ENCODE results near the gene ZNF213. TPM values are rescaled to one million over a fixed set of nuclear protein-coding genes. Genes with fewer than 3 reads are reported as not detected.

Gene ZNF213
- total RNA-seq, 1 donor from 2014 or later = 7.6 TPM

DNA sequence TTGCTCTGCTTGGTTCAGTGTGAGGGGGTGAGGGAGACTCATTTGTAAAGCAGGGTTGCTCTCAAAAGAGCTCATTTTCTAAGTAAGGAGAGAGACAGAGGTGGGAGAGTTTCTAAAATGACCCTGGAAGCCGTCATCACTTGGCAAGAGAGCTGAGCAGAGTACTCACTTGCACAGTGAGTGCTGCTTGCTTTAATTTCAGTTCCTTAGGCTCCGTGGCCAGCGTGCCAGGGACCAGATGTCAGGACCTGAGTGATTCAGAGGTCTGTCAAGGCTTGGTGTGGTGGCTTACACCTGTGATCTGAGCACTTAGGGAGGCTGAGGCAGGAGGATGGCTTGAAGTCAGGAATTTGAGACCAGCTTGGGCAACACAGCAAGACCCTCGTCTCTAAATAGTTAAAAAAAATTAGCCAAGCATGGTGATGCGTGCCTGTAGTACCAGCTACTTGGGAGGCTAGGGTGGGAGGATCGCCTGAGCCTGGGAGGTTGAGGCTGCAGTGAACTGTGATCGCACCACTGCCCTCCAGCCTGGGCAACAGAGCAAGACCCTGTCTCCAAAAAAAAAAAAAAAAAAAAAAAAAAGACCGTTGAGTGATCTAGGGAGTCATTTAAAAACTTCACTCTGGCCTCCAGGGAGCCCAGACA is 11.8 kb upstream of the ZNF213 start:
- H3K9me3 ChIP-seq = no peaks in the 10 kb centered on the region
- no peak overlapping the region for H3K27ac ChIP-seq
- peaks cover 0 to 22% of the 10 kb centered on the region in 2 donors for H3K36me3 ChIP-seq
- intact Hi-C loops (cut with DNase I) = no loop called here
- H3K27me3 ChIP-seq = no peaks in the 10 kb centered on the region
- DNase-seq (ENCODE audit: extremely low spot score in 2 of 2) = no peak
- no peak overlapping the region for H3K4me3 ChIP-seq
- TF ChIP-seq POLR2AphosphoS5 (IDR thresholded peaks at IDR 0.05; ENCODE audit: insufficient read depth in 1 of 2, low read depth in 1 of 2) = no peak
- TF ChIP-seq POLR2A (IDR thresholded peaks at IDR 0.05) = no peak
- TF ChIP-seq, protein P1, sequence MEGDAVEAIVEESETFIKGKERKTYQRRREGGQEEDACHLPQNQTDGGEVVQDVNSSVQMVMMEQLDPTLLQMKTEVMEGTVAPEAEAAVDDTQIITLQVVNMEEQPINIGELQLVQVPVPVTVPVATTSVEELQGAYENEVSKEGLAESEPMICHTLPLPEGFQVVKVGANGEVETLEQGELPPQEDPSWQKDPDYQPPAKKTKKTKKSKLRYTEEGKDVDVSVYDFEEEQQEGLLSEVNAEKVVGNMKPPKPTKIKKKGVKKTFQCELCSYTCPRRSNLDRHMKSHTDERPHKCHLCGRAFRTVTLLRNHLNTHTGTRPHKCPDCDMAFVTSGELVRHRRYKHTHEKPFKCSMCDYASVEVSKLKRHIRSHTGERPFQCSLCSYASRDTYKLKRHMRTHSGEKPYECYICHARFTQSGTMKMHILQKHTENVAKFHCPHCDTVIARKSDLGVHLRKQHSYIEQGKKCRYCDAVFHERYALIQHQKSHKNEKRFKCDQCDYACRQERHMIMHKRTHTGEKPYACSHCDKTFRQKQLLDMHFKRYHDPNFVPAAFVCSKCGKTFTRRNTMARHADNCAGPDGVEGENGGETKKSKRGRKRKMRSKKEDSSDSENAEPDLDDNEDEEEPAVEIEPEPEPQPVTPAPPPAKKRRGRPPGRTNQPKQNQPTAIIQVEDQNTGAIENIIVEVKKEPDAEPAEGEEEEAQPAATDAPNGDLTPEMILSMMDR (IDR thresholded peaks at IDR 0.05) = no peak
- peaks cover 31% of the 10 kb centered on the region for H3K4me1 ChIP-seq

DNA sequence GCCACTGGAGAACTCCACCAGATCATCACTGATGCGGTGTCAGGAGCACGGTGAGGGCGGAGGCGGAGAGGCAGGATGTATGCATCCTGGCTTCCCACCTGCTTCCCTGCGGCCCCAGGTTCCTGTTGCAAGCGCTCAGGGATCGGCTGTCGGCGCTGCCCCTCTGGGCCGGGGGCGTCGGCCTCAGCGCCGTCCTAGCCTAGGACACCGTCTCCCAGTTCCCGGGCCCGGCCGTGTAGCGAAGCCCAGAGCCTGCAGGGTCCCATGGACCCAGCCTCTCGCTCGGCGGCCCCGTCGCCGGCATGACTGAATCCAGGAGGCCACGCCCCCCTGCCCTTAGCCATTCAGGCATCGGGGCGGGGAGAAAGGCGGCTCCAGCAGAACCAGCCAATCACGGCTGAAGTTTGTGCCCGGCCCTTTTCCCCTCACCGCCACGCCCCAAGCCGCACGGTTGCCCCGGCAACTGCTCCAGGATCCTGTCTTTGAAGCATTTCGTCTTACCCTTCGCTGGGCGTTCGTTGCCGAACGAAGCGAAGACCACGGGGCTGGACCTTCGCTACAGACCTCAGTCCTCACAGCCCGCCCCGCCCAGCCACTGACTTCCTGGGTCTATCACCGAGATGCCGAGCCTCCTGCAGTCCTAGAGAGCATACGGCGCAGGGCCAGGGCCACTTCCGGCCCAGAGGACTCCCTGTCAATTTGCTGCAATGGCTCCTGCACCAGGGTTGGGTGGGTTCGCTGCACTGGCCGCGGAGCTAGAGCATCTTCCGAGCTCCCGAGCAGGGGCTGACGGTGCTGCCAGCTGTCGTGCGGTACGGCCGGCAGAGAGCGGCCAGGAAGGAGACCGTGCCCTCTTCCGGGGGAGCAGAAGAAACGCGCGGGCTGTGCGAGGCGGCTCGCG is 10.6 kb upstream of the ZNF213 start:
- peak in 1 of 2 donors; percentile 94 for DNase-seq (ENCODE audit: extremely low spot score in 2 of 2)
- peak overlapping the region; percentile 37 for H3K27ac ChIP-seq
- peaks cover 43% of the 10 kb centered on the region for H3K4me1 ChIP-seq
- no peaks in the 10 kb centered on the region for H3K27me3 ChIP-seq
- H3K9me3 ChIP-seq = no peaks in the 10 kb centered on the region
- intact Hi-C loops (cut with DNase I) = no loop called here
- H3K4me3 ChIP-seq = peak overlapping the region; percentile 58 to 63
- TF ChIP-seq POLR2A (IDR thresholded peaks at IDR 0.05) (no peak), POLR2AphosphoS5 (IDR thresholded peaks at IDR 0.05; ENCODE audit: insufficient read depth in 1 of 2, low read depth in 1 of 2) (peak; percentile 77 to 80)
- TF ChIP-seq, protein P1 (IDR thresholded peaks at IDR 0.05) = no peak
- H3K36me3 ChIP-seq = peaks cover 0 to 10% of the 10 kb centered on the region in 2 donors

DNA sequence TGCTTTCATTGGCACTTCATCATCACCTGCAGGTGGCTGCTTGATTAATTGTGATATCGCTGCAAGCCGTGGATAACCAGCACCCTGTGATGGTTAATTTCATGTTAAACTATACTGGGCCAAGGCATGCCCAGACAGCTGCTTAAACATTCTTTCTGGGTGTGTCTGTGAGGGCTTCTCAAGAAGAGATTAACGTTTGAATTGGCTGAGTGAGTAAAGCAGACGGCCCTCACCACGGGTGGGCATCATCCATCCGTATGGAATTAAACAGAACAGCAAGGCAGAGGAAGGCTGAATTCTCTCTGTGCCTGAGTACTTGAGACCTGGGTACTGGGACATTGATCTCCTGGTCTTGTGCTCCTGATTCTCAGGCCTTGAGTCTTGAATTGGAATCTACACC is 7.1 kb upstream of the ZNF213 start:
- DNase-seq (ENCODE audit: extremely low spot score in 2 of 2) = no peak
- H3K4me3 ChIP-seq = no peak overlapping the region
- no peaks in the 10 kb centered on the region for H3K27me3 ChIP-seq
- H3K36me3 ChIP-seq = no peaks in the 10 kb centered on the region
- intact Hi-C loops (cut with DNase I) = no loop called here
- H3K9me3 ChIP-seq = no peaks in the 10 kb centered on the region
- TF ChIP-seq POLR2A (IDR thresholded peaks at IDR 0.05) (no peak), POLR2AphosphoS5 (IDR thresholded peaks at IDR 0.05; ENCODE audit: insufficient read depth in 1 of 2, low read depth in 1 of 2) (no peak)
- TF ChIP-seq, protein P1 (IDR thresholded peaks at IDR 0.05) = no peak
- no peak overlapping the region for H3K27ac ChIP-seq
- H3K4me1 ChIP-seq = peaks cover 49% of the 10 kb centered on the region

DNA sequence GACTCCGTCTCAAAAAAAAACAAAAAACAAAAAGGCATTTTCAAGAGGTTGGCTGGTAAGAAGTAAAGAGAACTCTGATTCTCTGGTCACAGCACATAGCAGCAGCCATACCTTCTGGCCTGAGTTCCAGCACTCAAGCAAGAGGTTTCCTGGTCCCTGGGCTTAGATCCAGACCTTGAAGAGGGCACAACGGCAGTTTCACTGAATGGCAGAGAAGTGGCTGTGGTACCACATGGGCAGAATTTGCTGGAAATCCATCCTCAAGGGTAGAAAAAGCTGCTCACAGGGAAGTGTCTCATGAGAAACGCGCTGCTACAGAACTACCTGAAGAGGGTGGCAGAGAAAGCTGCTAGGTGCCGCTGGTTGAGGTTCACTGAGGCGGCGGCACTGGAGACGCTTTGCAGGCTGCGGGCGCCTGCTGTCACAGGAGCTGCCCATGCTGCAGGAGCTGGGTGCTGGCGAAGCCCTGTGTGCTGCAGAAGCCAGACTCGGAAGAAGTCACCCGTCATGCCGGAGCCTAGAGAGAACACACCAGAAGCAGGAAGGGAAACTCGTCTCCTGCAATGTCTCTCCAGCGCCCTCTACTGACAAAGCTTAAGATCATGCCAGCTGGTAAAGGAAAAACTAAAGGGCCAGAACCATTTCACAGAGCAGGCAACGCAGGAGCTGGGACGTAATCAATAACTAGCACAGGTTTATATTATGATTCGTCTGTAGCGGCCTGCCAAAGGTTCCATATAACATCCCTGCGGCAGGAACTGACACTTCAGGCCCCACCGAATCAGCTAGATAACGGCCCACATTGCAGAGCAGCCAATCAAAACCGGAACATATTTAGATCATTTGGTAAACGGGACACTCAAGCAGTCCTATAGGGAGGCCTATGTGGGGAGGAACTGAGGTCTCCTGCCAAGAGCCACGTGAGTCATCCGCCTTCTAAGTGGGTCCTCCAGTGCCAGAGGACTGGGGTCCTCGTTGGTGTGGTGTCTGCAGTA is 5.4 kb upstream of the ZNF213 start:
- H3K9me3 ChIP-seq = no peaks in the 10 kb centered on the region
- no peaks in the 10 kb centered on the region for H3K36me3 ChIP-seq
- H3K4me3 ChIP-seq = peak overlapping the region; percentile 45 to 46
- no peaks in the 10 kb centered on the region for H3K27me3 ChIP-seq
- intact Hi-C loops (cut with DNase I) = no loop called here
- no peak for DNase-seq (ENCODE audit: extremely low spot score in 2 of 2)
- H3K27ac ChIP-seq = peak overlapping the region; percentile 68
- TF ChIP-seq POLR2A (IDR thresholded peaks at IDR 0.05) = no peak
- TF ChIP-seq, protein P1 (IDR thresholded peaks at IDR 0.05) = peak; percentile 55 to 78 (median 78)
- peak; percentile 52 to 53 for TF ChIP-seq POLR2AphosphoS5 (IDR thresholded peaks at IDR 0.05; ENCODE audit: insufficient read depth in 1 of 2, low read depth in 1 of 2)
- H3K4me1 ChIP-seq = peaks cover 51% of the 10 kb centered on the region
